HCT116 (cell line): ENCODE data around the gene CPNE5. TPM values are rescaled to one million over a fixed set of nuclear protein-coding genes. Genes with fewer than 3 reads are reported as not detected.

ENCODE experiments used
- ATAC-seq: fragments of 200-7000 bp; cut with Tn5 transposase; 2 replicates; pipeline ENCODE4 v1.9.1; 2020; ENCODE audit warnings: mild to moderate bottlenecking, moderate library complexity
- BruUV-seq: library from RNA; stranded (reverse); fragments of 400-500 nt; replicated peaks from 2 replicates; lab custom pipeline; 2021; lab: Mats Ljungman, UMichigan
- CTCF ChIA-PET: fragments of 300-600 bp; sonication (Branson Sonifier 250); formaldehyde crosslinking; loops from one replicate; lab custom pipeline; 2021; ENCODE audit warnings: antibody characterized with exemption; lab: Charles Lee
- POLR2A ChIA-PET: fragments of 300-600, 350-600 bp; sonication (Branson Sonifier 250); formaldehyde crosslinking; loops from one replicate; lab custom pipeline; 2021; ENCODE audit warnings: antibody characterized with exemption; lab: Charles Lee
- RAD21 ChIA-PET, 2 experiments: fragments of 300-600 bp; sonication (Branson Sonifier 250); formaldehyde crosslinking; loops; one replicate each; lab custom pipeline; 2023; ENCODE audit warnings: low total read pairs in 2 of 2; ENCODE audit not compliant: uncharacterized antibody in 2 of 2, unreplicated experiment in 2 of 2, low non-redundant PET in 1 of 2; lab: Charles Lee
- DNase-seq: peaks from one replicate; pipeline ENCODE4 v3.0.0-alpha.2; 2010; ENCODE audit warnings: low read depth, low spot score
- H2AFZ ChIP-seq: fragments of 200-600 bp; shearing (Covaris generic), sonication (generic); 2 replicates; pipeline ENCODE4 v1.6.1; 2017; ENCODE audit warnings: low read depth, mixed run types, mixed read lengths, antibody characterized with exemption, low read length; ENCODE audit not compliant: poor library complexity, severe bottlenecking
- H3K27ac ChIP-seq: 2 replicates; pipeline ENCODE4 v1.5.1; 2012; ENCODE audit warnings: low read depth, low read length
- H3K27me3 ChIP-seq: fragments of 200-600 bp; sonication (generic); 2 replicates; pipeline ENCODE4 v1.6.1; 2016; ENCODE audit warnings: mixed run types, low read length, mixed read lengths; ENCODE audit not compliant: insufficient read depth
- H3K36me3 ChIP-seq, 2 experiments: fragments of 200-500 bp in 1 of 2; fragments of 200-600 bp in 1 of 2; sonication (Bioruptor generic) in 1 of 2; sonication (generic) in 1 of 2; 2 replicates each; pipeline versions ENCODE4 v1.5.1 to v1.6.1; 2014 to 2016; ENCODE audit warnings: low read length in 2 of 2, inconsistent platforms in 1 of 2, mixed read lengths in 1 of 2, mixed run types in 1 of 2; ENCODE audit not compliant: insufficient read depth in 2 of 2, control insufficient read depth in 1 of 2
- H3K4me1 ChIP-seq, 2 experiments: fragments of 200-600 bp in 1 of 2; sonication (generic) in 1 of 2; 2 replicates each; pipeline versions ENCODE4 v1.5.1 to v1.6.1; 2012 to 2017; ENCODE audit warnings: low read length in 2 of 2, inconsistent platforms in 1 of 2, mild to moderate bottlenecking in 1 of 2, mixed read lengths in 1 of 2, mixed run types in 1 of 2, moderate library complexity in 1 of 2; ENCODE audit not compliant: insufficient read depth in 2 of 2, control insufficient read depth in 1 of 2
- H3K4me2 ChIP-seq: fragments of 200-600 bp; sonication (generic); 2 replicates; pipeline ENCODE4 v1.6.1; 2017; ENCODE audit warnings: mixed run types, low read length, mixed read lengths
- H3K4me3 ChIP-seq, 2 experiments: fragments of 200-600 bp in 1 of 2; sonication (generic) in 1 of 2; replicated peaks in 1 of 2; 2 replicates each; pipeline ENCODE4 v1.5.1; 2011 to 2016; ENCODE audit warnings: low read length in 2 of 2, control low read depth in 1 of 2, low read depth in 1 of 2, mild to moderate bottlenecking in 1 of 2, mixed read lengths in 1 of 2, mixed run types in 1 of 2
- H3K79me2 ChIP-seq: fragments of 200-600 bp; sonication (generic); 2 replicates; pipeline ENCODE4 v1.6.1; 2017; ENCODE audit warnings: mild to moderate bottlenecking, mixed run types, low read length, moderate library complexity, mixed read lengths; ENCODE audit not compliant: insufficient read depth
- H3K9ac ChIP-seq: fragments of 200-600 bp; sonication (generic); 2 replicates; pipeline ENCODE4 v1.6.1; 2016; ENCODE audit warnings: low read length, mixed read lengths
- H3K9me2 ChIP-seq: fragments of 200-600 bp; sonication (generic), shearing (Covaris generic); 2 replicates; pipeline ENCODE4 v1.6.1; 2017; ENCODE audit warnings: mixed run types, mild to moderate bottlenecking, moderate library complexity; ENCODE audit not compliant: insufficient read depth
- H3K9me3 ChIP-seq, 2 experiments: fragments of 200-500 bp in 1 of 2; fragments of 200-600 bp in 1 of 2; sonication (Bioruptor generic) in 1 of 2; sonication (generic) in 1 of 2; 2 replicates each; pipeline ENCODE4 v1.6.1; 2014 to 2017; ENCODE audit warnings: low read length in 2 of 2, mixed read lengths in 2 of 2, inconsistent platforms in 1 of 2, low read depth in 1 of 2, mild to moderate bottlenecking in 1 of 2, mixed run types in 1 of 2, moderate library complexity in 1 of 2; ENCODE audit not compliant: control insufficient read depth in 1 of 2, insufficient read depth in 1 of 2
- H4K20me1 ChIP-seq: fragments of 200-600 bp; sonication (generic), shearing (Covaris generic); 2 replicates; pipeline ENCODE4 v1.6.1; 2017; ENCODE audit warnings: mixed run types, mild to moderate bottlenecking, moderate library complexity; ENCODE audit not compliant: insufficient read depth
- CEBPB ChIP-seq: IDR thresholded peaks from 2 replicates; pipeline ENCODE4 v1.6.1; 2012; ENCODE audit warnings: low read depth
- EZH2 ChIP-seq: fragments of 200-600 bp; sonication (generic); IDR thresholded peaks from 2 replicates; pipeline ENCODE4 v1.6.1; 2017; ENCODE audit warnings: antibody characterized with exemption, mixed run types
- EZH2phosphoT487 ChIP-seq: fragments of 200-600 bp; IDR thresholded peaks from 2 replicates; pipeline ENCODE4 v1.6.1; 2018; ENCODE audit warnings: antibody characterized with exemption, borderline replicate concordance
- FOSL1 ChIP-seq: IDR thresholded peaks from 2 replicates; pipeline ENCODE4 v1.6.1; 2012; ENCODE audit warnings: low read depth
- JUND ChIP-seq: IDR thresholded peaks from 2 replicates; pipeline ENCODE4 v1.6.1; 2012
- MAX ChIP-seq: IDR thresholded peaks from 2 replicates; pipeline ENCODE4 v1.6.1; 2012
- POLR2A ChIP-seq: IDR thresholded peaks from 2 replicates; pipeline ENCODE4 v1.7.0; 2011; ENCODE audit warnings: borderline replicate concordance; ENCODE audit not compliant: insufficient read depth, insufficient read length; ENCODE audit errors: extremely low read depth
- POLR2AphosphoS5 ChIP-seq: IDR thresholded peaks from 2 replicates; pipeline ENCODE4 v1.6.1; 2011; ENCODE audit warnings: mild to moderate bottlenecking, low read depth, low read length, moderate library complexity
- RAD21 ChIP-seq: IDR thresholded peaks from 2 replicates; pipeline ENCODE4 v1.6.1; 2012; ENCODE audit warnings: low read depth, mild to moderate bottlenecking
- REST ChIP-seq: IDR thresholded peaks from 2 replicates; pipeline ENCODE4 v1.6.1; 2012; ENCODE audit warnings: low read depth
- SIN3A ChIP-seq: IDR thresholded peaks from 2 replicates; pipeline ENCODE4 v1.6.1; 2012; ENCODE audit warnings: low read depth
- SRF ChIP-seq: IDR thresholded peaks from 2 replicates; pipeline ENCODE4 v1.6.1; 2012; ENCODE audit warnings: low read depth
- YY1 ChIP-seq: IDR thresholded peaks from 2 replicates; pipeline ENCODE4 v1.6.1; 2011; ENCODE audit warnings: low read length, low read depth, moderate library complexity, mild to moderate bottlenecking; ENCODE audit not compliant: insufficient replicate concordance; ENCODE audit errors: extremely low read depth
- ZBTB33 ChIP-seq: IDR thresholded peaks from 2 replicates; pipeline ENCODE4 v1.6.1; 2011; ENCODE audit warnings: mild to moderate bottlenecking, low read length, moderate library complexity; ENCODE audit not compliant: insufficient replicate concordance; ENCODE audit errors: extremely low read depth
- ZNF274 ChIP-seq: fragments of 200-500 bp; sonication (Bioruptor generic); IDR thresholded peaks from 2 replicates; pipeline ENCODE4 v1.6.1; 2014; ENCODE audit warnings: mild to moderate bottlenecking, low read depth, low read length, inconsistent platforms
- intact Hi-C: fragments of 100-400 bp; cut with micrococcal nuclease; formaldehyde crosslinking; loops from 2 replicates; pipeline ENCODE4 v1.10.0; 2022
- total RNA-seq: library from RNA; stranded (reverse); gene quantifications from one replicate; pipeline ENCODE4 v1.2.1, GENCODE V29; 2021; ENCODE audit not compliant: unreplicated experiment

CPNE5 gene
- total RNA-seq, 1 experiment from 2014 or later, result not detected

- POLR2A ChIA-PET, result no interaction called here
- no peak overlapping the region for H3K27ac ChIP-seq
- DNase-seq, result no peak
- H3K36me3 ChIP-seq, result no peaks in the 10 kb centered on the region
- no peak overlapping the region for H3K9ac ChIP-seq
- no peaks in the 10 kb centered on the region for H4K20me1 ChIP-seq
- H3K4me1 ChIP-seq, result peaks cover 4 to 8% of the 10 kb centered on the region in 2 experiments; a peak in 3 of 4 replicates
- no peaks in the 10 kb centered on the region for H3K9me3 ChIP-seq
- no peaks in the 10 kb centered on the region for H3K79me2 ChIP-seq
- no peak overlapping the region for H2AFZ ChIP-seq
- no peaks in the 10 kb centered on the region for H3K9me2 ChIP-seq
- TF ChIP-seq JUND (no peak), RAD21 (no peak), CEBPB (no peak), MAX (no peak), POLR2AphosphoS5 (no peak), ZNF274 (no peak), FOSL1 (no peak), SRF (no peak), YY1 (no peak), ZBTB33 (no peak), REST (no peak), POLR2A (no peak), EZH2 (no peak), EZH2phosphoT487 (no peak), SIN3A (no peak)
- BruUV-seq, result no TSS peak
- CTCF ChIA-PET, result no interaction called here
- RAD21 ChIA-PET, result no interaction called here
- no peak overlapping the region for H3K4me3 ChIP-seq
- no peak for ATAC-seq
- no peaks in the 10 kb centered on the region for H3K27me3 ChIP-seq
- no peak overlapping the region for H3K4me2 ChIP-seq
- intact Hi-C loops, result no loop called here
These were observed 15.7 kb downstream of the CPNE5 start for GRCh38 chr6:36823421-36824096.
